Measurements from ENCODE around the gene ATPAF2.

The ATPAF2 gene

DNA sequence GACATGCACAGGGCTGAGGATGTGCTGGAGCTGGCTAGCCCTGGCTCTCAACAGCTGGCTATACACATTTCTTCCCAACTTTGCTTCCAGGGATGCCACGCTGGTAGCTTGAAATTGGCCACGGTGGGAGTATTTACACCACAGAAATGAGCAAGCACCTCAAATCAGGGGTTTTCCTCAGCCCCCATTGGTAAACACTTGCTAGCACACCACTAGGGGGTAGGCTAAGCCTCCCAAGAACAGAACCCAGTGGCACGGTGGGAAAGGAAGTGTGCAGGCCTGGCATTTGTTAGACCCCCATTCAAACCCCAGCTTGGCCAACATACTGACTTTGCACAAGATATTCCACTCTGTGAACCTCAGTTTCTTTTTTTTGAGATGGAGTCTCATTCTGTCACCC, 53.4 kb downstream of the ATPAF2 start:
- no peak for DNase-seq (ENCODE audit: low read depth in 2 of 2)

- DNase-seq (ENCODE audit: low read depth in 2 of 2): no peak
Measured at GRCh38 chr17:17985153-17985552, 53.8 kb downstream of the ATPAF2 start.

GRCh38 chr17:17983776-17984175, 55.2 kb downstream of the ATPAF2 start:
- DNase-seq (ENCODE audit: low read depth in 2 of 2): no peak

DNA sequence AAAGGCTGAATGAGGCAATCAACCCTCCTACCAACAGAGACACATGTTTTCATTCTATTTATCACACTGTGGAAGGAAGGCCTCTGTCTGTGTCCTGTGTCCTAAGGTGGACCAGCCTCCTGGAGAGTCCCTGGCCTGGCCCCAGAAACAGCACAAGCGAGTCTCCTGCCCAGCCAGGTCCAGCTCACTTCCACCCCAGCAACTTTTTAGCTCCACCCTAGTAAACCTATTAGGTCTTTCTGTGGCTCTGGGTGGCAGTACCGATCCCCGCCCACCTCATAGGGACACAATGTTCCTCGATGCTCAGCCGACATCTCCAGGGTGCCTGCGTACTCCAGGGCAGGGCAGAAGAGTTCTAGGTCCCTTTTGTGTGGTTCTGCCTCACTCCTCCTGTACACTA, 55.6 kb downstream of the ATPAF2 start:
- DNase-seq (ENCODE audit: low read depth in 2 of 2): no peak

DNA sequence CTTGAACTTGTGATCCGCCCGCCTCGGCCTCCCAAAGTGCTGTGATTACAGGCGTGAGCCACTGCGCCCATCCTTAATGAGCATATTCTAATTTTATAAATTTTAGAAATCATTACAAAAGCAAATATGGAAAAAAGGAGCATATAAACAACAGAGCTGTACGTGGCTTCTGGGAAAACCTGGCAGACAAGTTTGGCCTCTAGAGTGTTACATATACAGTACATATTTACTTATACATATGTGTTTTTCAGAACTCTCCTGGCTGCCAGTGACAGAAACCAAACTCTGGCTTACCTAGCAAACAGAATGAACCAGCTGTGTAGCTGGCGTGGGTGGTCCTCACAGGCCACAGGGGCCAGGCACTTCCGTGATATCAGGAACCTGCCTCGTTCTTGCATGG, 56.2 kb downstream of the ATPAF2 start:
- no peak for DNase-seq (ENCODE audit: low read depth in 2 of 2)

GRCh38 chr17:17981330-17981729, 57.6 kb downstream of the ATPAF2 start:
- DNase-seq (ENCODE audit: low read depth in 2 of 2): no peak

GRCh38 chr17:17979778-17980177, 59.2 kb downstream of the ATPAF2 start:
- DNase-seq (ENCODE audit: low read depth in 2 of 2): no peak

DNA sequence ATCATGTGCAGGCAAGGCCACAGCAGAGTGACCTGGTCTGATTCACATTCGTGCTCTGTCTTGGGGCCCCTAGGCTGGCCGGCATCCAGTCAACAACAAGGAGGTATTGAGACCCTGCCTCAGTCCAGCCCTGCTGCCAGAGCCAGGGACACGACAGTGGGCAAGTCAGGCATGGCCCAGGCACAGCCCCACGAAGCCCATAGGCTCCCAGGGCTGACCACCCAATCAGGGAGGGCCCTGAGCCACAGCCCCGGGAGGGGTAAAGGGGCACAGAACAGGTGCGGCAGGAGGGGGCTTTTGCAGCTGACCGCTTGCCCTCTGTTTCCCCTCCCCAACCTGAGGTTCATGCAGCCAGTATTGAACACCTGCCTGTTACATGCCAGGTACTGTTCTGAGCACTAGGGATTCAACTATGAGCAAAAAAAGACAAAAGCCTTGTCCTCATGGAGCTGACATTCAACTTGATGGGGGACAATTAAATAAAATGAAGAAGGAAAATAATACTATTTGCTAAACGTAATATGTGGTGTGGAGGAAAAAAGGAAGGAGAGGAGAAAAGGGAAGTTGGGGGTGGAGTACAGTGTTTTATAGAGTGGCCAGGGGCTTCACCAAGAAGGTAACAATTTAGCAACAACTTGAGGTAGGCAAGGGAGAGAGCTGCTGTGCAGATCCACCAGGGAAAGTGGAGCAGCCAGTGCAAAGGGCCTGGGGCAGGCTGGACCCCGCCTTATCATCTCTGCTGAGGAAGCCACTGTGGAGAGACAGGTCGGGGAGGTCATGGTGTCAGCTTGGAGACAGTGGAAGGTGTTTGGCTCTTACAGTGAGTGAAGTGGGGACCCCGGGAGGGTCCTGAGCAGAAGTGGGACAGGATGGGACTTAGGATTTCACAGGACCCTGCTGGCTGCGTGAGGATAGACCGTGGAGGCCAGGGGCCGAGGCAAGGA, 60.2 kb downstream of the ATPAF2 start:
- DNase-seq (ENCODE audit: low read depth in 2 of 2): no peak

DNA sequence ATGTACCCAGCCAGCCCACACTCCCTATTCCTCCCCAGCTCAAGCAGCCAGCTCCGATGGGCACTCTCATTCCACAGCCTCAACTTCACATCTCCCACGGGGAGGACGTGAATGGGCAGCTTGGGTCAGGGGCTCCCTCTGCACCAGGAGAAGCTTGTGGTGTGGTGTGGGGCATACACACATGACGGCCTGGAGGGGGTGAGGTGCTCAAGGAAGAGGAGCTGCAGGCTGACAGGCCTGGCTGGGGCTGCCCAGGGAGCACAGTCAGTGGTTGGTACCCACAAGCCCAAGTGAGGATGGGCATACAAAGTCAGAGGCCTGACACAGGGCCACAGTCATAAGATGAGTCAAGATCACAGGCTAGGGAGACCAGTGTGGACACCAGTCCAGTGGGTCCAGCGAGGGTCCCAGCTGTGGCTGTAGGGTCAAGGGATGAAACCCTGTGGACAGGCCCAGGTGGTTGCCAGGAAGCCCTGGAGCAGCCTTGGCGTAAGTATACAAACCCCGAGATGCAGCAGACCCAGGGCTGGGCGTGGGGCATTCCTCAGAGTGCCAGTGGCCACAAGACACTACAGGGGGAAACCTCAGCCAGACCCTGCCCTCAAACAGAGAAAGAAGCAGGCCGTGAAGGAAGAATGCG, 61.9 kb downstream of the ATPAF2 start:
- DNase-seq (ENCODE audit: low read depth in 2 of 2): no peak

- no peak for DNase-seq (ENCODE audit: low read depth in 2 of 2)
Measured at GRCh38 chr17:17975436-17975835, 63.5 kb downstream of the ATPAF2 start.

DNA sequence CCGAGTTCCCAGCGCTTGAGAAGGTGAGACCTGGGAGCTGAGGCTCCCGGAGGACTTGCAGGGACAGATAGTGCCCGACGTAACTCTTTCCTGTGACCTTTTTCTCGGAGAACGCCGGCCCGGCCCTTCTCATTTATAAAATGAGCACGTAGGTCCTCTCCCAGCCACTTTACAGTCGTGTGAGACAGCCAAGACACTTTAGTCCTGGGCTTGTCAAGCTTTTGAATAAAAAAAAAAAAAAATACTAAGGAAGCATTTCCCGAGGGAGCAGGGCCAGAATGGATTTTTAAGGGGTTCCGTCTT, 66.1 kb downstream of the ATPAF2 start:
- DNase-seq (ENCODE audit: low read depth in 2 of 2): no peak

GRCh38 chr17:17972126-17972951, 66.6 kb downstream of the ATPAF2 start, which contains the start of the genes DRC3 and TOM1L2:
Gene DRC3, plus strand, starts transcription at chr17:17972862. Its CDS starts 4,737 bp downstream, at chr17:17977599.
Gene TOM1L2, minus strand, starts transcription at chr17:17972400. Its CDS starts 87 bp downstream, at chr17:17972313.
- DNase-seq (ENCODE audit: low read depth in 2 of 2): peak; percentile 98 to 100

DNA sequence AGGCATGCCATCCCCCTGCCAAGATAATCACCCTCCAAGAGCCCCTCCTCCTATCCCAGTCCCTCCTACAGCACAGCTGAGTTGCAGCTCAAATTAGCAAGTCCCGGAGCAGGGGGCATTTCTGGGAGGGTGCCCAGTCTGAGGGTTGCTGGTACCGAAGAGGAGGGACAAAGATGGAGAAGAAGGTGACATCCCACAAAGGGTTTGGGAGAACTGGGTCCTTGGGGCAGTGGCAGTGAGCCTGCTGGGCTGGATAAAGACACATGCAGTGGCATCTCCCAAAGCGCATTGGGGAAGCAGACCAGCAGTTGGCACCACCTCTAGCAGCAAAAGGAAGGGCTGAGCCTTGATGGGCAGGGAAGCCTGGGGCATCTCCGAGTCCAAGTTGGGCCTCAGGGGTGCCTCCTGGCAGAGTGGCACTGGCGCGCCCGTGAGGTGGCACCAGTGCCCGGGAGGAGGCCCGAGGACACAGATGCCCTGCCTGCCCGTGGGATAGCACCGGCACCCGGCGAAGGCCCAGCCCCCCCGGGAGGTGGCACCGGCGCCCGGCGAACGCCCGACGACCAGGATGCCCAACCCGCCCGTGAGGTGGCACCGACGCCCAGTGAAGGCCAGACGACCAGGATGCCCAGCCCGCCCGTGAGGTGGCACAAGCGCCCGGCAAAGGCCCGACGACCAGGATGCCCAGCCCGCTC, 67.4 kb downstream of the ATPAF2 start:
- DNase-seq (ENCODE audit: low read depth in 2 of 2): no peak

DNA sequence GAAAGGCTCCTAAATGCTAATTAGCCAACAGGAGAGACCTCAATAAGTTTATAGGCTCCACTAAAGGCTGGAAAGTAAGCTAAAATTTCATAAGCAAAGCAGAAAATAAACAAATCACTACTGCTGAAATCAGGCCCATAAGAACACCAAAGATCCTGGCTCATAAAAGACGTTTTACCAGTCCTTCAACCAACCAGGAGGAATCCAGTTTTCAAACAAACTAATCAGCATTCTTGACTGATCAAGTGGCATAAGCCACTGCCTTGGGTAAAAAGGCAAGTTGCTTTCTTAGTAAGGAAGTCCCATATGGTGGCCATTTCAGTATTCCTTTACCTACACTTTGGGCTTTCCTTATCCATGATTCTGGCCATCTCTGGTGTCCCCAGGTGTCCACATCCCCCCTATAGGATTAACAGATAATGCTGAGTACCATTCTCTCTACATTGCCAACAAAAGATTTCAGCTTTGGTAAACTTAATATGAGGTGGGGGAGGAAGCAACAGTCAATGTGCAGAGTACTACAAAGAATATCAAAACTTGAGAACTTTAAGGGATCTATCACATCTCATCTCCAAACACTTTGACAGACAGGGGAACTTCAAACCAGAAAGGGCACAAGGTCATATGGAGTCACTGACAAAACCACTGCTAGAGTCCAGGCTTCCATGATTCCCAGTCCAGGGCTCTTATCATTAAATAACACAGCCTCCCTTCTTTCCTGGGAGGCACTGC, 68.1 kb downstream of the ATPAF2 start:
- DNase-seq (ENCODE audit: low read depth in 2 of 2): no peak
